ENCODE measurements around the gene ZNF287.

ZNF287 gene

DNA sequence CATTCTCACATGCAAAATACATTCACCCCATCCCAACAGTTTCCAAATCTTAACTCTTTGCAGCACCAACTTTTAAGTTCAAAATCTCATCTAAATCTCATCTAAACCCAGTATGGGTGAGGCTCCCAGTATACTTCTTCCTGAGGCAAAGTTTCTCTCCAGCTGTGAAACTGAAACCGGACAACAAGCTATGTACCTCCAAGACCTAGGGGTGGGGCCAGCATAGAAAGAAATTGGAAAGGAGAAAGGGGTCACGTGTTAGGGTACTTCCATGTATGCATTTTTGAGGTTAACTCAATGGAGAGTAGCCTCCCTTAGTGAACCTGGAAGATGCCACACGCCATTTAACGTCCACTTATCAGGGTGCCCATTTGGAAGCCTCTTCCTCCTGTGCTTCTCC is 53.1 kb downstream of the ZNF287 start:
- no peak for DNase-seq

DNA sequence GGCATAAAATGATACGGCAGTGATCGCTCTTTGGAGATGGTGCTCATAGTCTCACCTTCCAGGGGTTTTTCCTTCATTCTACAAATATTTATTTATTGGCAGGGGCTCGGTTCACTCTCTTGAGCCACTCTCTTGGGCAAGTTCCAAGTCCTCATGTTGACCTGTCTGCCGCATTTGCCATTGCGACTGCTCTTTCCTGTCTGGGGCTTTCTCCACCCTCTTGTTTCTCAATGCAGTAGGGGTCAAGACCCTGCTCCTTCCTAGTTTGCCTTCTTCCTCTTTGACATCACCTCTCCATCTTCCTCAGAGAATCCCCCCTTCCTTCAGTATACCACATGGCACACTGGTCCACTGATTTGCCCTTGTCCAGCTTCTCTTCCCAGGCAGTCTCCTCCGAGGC is 55.1 kb downstream of the ZNF287 start:
- DNase-seq: no peak

DNA sequence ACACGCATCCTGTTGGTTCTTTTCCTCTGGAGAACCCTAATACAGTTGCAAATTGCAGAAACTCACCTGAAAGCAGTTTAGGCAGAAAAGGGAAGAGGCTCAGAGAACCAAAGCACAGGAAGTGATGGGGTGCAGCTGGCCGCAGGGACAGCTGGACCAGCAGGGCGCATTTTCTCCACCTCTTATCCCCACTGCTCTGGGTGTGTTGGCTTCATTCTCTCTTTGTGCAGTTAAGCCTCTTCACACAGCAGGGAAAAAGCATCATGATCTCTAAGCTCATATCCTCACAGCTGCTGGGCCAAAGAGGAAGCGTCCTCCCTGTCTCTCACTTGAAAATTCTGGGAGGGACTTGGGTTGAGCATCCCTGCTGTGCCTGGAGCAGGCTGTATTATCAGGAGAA is 57.0 kb downstream of the ZNF287 start:
- no peak for DNase-seq

DNA sequence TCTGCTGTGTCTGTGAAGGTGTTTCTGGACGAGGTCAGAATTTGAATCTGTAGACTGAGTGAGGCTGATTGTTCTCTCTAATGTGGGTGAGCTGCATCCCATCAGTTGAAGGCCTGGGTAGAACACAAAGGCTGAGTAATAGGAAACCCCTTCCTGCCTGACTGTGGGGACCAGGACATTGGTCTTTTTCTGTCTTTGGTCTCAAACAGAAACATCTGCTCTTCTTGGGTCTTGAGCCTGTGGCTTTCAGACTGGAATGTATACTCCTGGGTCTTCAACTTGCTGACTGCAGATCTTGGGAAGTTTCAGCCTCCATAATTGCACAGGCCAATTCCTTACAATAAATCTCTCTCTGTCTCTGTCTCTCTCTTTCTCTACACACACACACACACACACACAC is 57.4 kb downstream of the ZNF287 start:
- no peak for DNase-seq

DNA sequence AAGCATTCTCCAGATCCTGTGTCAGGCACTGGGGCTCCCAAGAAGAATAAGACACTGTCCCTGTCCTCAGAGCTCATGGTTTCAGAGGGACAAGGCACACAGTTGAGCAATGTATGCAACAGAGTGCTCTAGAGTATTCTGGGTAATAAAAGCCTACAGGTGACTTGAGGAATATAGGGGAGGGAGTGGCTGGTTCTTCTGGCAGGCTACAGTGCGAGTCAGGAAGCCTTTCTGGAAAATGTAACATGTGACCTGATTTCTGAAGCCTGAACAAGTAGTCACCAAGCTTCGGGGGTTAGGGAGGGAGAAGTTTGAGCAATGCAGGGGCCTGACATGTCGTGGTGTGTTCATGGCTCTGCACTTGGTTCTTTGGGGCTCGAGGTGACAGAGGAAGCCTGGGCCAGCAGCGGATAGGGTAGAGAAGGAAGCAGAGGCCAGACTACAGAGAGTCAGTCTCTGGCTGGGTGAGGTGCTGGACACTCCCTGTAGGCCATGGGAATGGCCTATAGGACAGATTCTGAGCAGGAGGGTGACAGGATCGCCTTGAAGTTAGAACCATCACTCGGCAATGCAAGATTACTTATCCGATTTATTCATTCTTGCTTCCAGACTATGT is 61.0 kb downstream of the ZNF287 start:
- peak; percentile 31 for DNase-seq

DNA sequence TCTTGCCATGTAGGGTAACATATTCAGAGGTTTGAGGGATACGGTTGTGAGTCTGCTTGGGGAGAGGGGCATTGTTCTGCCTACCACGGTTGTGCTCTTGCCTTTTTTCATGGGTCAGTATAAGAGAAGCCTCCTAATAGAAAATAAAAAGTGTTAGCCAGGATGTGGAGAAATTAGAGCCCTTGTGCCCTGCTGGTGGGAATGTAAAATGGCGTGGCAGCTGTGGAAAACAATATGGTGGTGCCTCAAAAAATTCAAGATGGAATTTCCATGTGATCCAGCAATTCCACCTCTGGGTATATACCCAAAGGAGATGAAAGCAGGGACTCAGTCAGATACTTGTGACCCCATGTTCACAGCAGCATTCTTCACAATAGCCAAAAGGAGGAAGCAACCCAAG is 62.8 kb downstream of the ZNF287 start:
- no peak for DNase-seq

DNA sequence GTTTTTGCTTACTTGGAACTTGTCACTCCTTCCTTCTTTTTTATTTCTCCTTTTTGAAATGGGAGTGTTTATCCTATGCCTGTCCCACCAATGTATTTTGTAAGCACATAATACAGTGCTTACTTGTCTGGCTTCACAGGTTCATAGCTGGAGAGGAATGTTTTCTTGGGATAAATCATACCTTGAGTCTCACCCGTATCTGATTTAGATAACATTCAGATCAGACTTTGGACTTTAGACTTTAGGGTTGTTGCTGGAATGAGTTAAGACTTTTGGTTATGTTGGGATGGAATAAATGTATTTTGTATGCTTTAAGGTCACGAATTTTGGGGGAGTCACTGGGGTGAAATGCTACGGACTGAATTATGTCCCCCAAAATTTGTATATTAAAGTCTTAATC is 64.0 kb downstream of the ZNF287 start:
- no peak for DNase-seq
